Left kidney (tissue), 2 donors: ENCODE measurements around the gene FAM227B. TPM values are rescaled to one million over a fixed set of nuclear protein-coding genes. Genes with fewer than 3 reads are reported as not detected.
"Not testable (repeated sequence)": the region's sequence is repeated elsewhere in the genome, so short reads cannot be mapped to it uniquely, and the experiment has no call there.

Source experiments
- DNase-seq: peaks from one replicate; pipeline ENCODE4 v3.0.0-alpha.2; 2013
- polyA plus RNA-seq: library from polyadenylated mRNA; unstranded; fragments of 120-200 nt; gene quantifications from one replicate; pipeline ENCODE4 v1.2.1, GENCODE V29; 2013; ENCODE audit not compliant: insufficient read length

Gene FAM227B
- polyA plus RNA-seq, 1 donor = 18.8 TPM

- DNase-seq = no peak
These were observed 124.4 kb downstream of the FAM227B start for GRCh38 chr15:49495993-49496753.

GRCh38 chr15:49494842-49495241 is 125.8 kb downstream of the FAM227B start:
- no peak for DNase-seq

- no peak for DNase-seq
These were observed 127.8 kb downstream of the FAM227B start for GRCh38 chr15:49492830-49493229.

- DNase-seq = no peak
These were observed 128.5 kb downstream of the FAM227B start for GRCh38 chr15:49492151-49492550.

GRCh38 chr15:49490966-49491365 is 129.7 kb downstream of the FAM227B start:
- no peak for DNase-seq

- not testable (repeated sequence) for DNase-seq
These were observed 135.2 kb downstream of the FAM227B start for GRCh38 chr15:49485401-49485800.

- not testable (repeated sequence) for DNase-seq
These were observed 141.6 kb downstream of the FAM227B start for GRCh38 chr15:49478982-49479381.

GRCh38 chr15:49478021-49478420 is 142.6 kb downstream of the FAM227B start:
- not testable (repeated sequence) for DNase-seq

- no peak for DNase-seq
These were observed 147.6 kb downstream of the FAM227B start for GRCh38 chr15:49473031-49473430.

- no peak for DNase-seq
These were observed 148.3 kb downstream of the FAM227B start for GRCh38 chr15:49472338-49472737.

- DNase-seq = no peak
These were observed 148.9 kb downstream of the FAM227B start for GRCh38 chr15:49471733-49472132.

- DNase-seq = not testable (repeated sequence)
These were observed 149.4 kb downstream of the FAM227B start for GRCh38 chr15:49471248-49471647.

- DNase-seq = no peak
These were observed 152.2 kb downstream of the FAM227B start for GRCh38 chr15:49468481-49468839.

- no peak for DNase-seq
These were observed 152.7 kb downstream of the FAM227B start for GRCh38 chr15:49467746-49468480.

GRCh38 chr15:49466119-49466518 is 154.5 kb downstream of the FAM227B start:
- no peak for DNase-seq

GRCh38 chr15:49464522-49464921 is 156.1 kb downstream of the FAM227B start:
- DNase-seq = no peak

- no peak for DNase-seq
These were observed 158.3 kb downstream of the FAM227B start for GRCh38 chr15:49462232-49462844.

- DNase-seq = no peak
These were observed 160.1 kb downstream of the FAM227B start for GRCh38 chr15:49460411-49460941.

- no peak for DNase-seq
These were observed 162.5 kb downstream of the FAM227B start for GRCh38 chr15:49458145-49458544.

GRCh38 chr15:49456166-49456565 is 164.5 kb downstream of the FAM227B start:
- DNase-seq = no peak

- no peak for DNase-seq
These were observed 168.0 kb downstream of the FAM227B start for GRCh38 chr15:49452595-49452994.

GRCh38 chr15:49441816-49442215 is 178.8 kb downstream of the FAM227B start:
- no peak for DNase-seq

- no peak for DNase-seq
These were observed 179.3 kb downstream of the FAM227B start for GRCh38 chr15:49441356-49441755.
